IPS-20b (cell line): Measurements from ENCODE around the gene CDS2.

Experiments used
- H3K27ac ChIP-seq: one replicate; pipeline ENCODE4 v1.5.1; 2013; ENCODE audit warnings: low read length
- H3K27me3 ChIP-seq: 2 replicates; pipeline ENCODE4 v1.6.1; 2013; ENCODE audit warnings: mild to moderate bottlenecking, low read length, inconsistent platforms; ENCODE audit not compliant: insufficient read depth
- H3K36me3 ChIP-seq: 2 replicates; pipeline ENCODE4 v1.6.1; 2013; ENCODE audit warnings: low read depth, mild to moderate bottlenecking, inconsistent platforms, low read length, moderate library complexity; ENCODE audit not compliant: insufficient read depth
- H3K4me1 ChIP-seq: 2 replicates; pipeline ENCODE4 v1.6.1; 2013; ENCODE audit warnings: mild to moderate bottlenecking, control low read depth, inconsistent platforms, low read length, moderate library complexity; ENCODE audit not compliant: insufficient read depth
- H3K4me3 ChIP-seq: 2 replicates; pipeline ENCODE4 v1.5.1; 2013; ENCODE audit warnings: mild to moderate bottlenecking, low read length, inconsistent platforms
- H3K9ac ChIP-seq: 2 replicates; pipeline ENCODE4 v1.6.1; 2013; ENCODE audit warnings: low read depth, mild to moderate bottlenecking, inconsistent platforms, low read length, moderate library complexity
- H3K9me3 ChIP-seq: 2 replicates; pipeline ENCODE4 v1.6.1; 2013; ENCODE audit warnings: mild to moderate bottlenecking, low read depth, low read length, inconsistent platforms; ENCODE audit not compliant: insufficient read depth

Gene CDS2

GRCh38 chr20:5172167-5172601 is 45.4 kb downstream of the CDS2 start:
- Histone ChIP-seq H3K9me3 (no peaks in the 10 kb centered on the region), H3K4me3 (no peak overlapping the region), H3K27ac (no peak overlapping the region), H3K36me3 (peaks cover 21% of the 10 kb centered on the region), H3K4me1 (peaks cover 33% of the 10 kb centered on the region), H3K9ac (no peak overlapping the region), H3K27me3 (no peaks in the 10 kb centered on the region)

GRCh38 chr20:5172903-5173463 is 46.2 kb downstream of the CDS2 start:
- Histone ChIP-seq H3K4me1 (peaks cover 39% of the 10 kb centered on the region), H3K27me3 (no peaks in the 10 kb centered on the region), H3K9ac (no peak overlapping the region), H3K36me3 (peaks cover 24% of the 10 kb centered on the region), H3K9me3 (no peaks in the 10 kb centered on the region), H3K27ac (no peak overlapping the region), H3K4me3 (no peak overlapping the region)

- H3K4me1 ChIP-seq = peaks cover 39% of the 10 kb centered on the region
- H3K4me3 ChIP-seq = no peak overlapping the region
- no peaks in the 10 kb centered on the region for H3K9me3 ChIP-seq
- H3K9ac ChIP-seq = no peak overlapping the region
- H3K36me3 ChIP-seq = peaks cover 24% of the 10 kb centered on the region
- no peaks in the 10 kb centered on the region for H3K27me3 ChIP-seq
- no peak overlapping the region for H3K27ac ChIP-seq
These were observed 46.9 kb downstream of the CDS2 start for GRCh38 chr20:5173751-5174150.

- H3K4me3 ChIP-seq = no peak overlapping the region
- no peak overlapping the region for H3K27ac ChIP-seq
- no peaks in the 10 kb centered on the region for H3K9me3 ChIP-seq
- H3K4me1 ChIP-seq = peaks cover 21% of the 10 kb centered on the region
- H3K9ac ChIP-seq = peak overlapping the region; percentile 28; the same call in 1 of the 2 replicates
- H3K27me3 ChIP-seq = no peaks in the 10 kb centered on the region
- H3K36me3 ChIP-seq = peaks cover 42% of the 10 kb centered on the region
These were observed 50.3 kb downstream of the CDS2 start for GRCh38 chr20:5177071-5177470.

- H3K4me1 ChIP-seq = peaks cover 21% of the 10 kb centered on the region
- no peak overlapping the region for H3K9ac ChIP-seq
- no peaks in the 10 kb centered on the region for H3K9me3 ChIP-seq
- H3K4me3 ChIP-seq = no peak overlapping the region
- H3K36me3 ChIP-seq = peaks cover 52% of the 10 kb centered on the region
- no peak overlapping the region for H3K27ac ChIP-seq
- no peaks in the 10 kb centered on the region for H3K27me3 ChIP-seq
These were observed 51.2 kb downstream of the CDS2 start for GRCh38 chr20:5178046-5178445.

GRCh38 chr20:5180421-5180820 is 53.6 kb downstream of the CDS2 start:
- H3K9ac ChIP-seq = no peak overlapping the region
- peaks cover 18% of the 10 kb centered on the region for H3K4me1 ChIP-seq
- H3K36me3 ChIP-seq = peaks cover 48% of the 10 kb centered on the region
- H3K27ac ChIP-seq = no peak overlapping the region
- no peaks in the 10 kb centered on the region for H3K9me3 ChIP-seq
- no peak overlapping the region for H3K4me3 ChIP-seq
- no peaks in the 10 kb centered on the region for H3K27me3 ChIP-seq

- Histone ChIP-seq H3K4me1 (peaks cover 18% of the 10 kb centered on the region), H3K27ac (no peak overlapping the region), H3K9ac (no peak overlapping the region), H3K9me3 (no peaks in the 10 kb centered on the region), H3K27me3 (no peaks in the 10 kb centered on the region), H3K36me3 (peaks cover 52% of the 10 kb centered on the region), H3K4me3 (no peak overlapping the region)
These were observed 54.1 kb downstream of the CDS2 start for GRCh38 chr20:5180933-5181332.

GRCh38 chr20:5181492-5181891 is 54.7 kb downstream of the CDS2 start:
- Histone ChIP-seq H3K36me3 (peaks cover 55% of the 10 kb centered on the region), H3K9me3 (no peaks in the 10 kb centered on the region), H3K27ac (no peak overlapping the region), H3K27me3 (no peaks in the 10 kb centered on the region), H3K4me3 (no peak overlapping the region), H3K9ac (no peak overlapping the region), H3K4me1 (peaks cover 16% of the 10 kb centered on the region)

- Histone ChIP-seq H3K9ac (no peak overlapping the region), H3K27me3 (no peaks in the 10 kb centered on the region), H3K9me3 (no peaks in the 10 kb centered on the region), H3K36me3 (peaks cover 55% of the 10 kb centered on the region), H3K4me1 (peaks cover 13% of the 10 kb centered on the region), H3K4me3 (no peak overlapping the region), H3K27ac (no peak overlapping the region)
These were observed 55.1 kb downstream of the CDS2 start for GRCh38 chr20:5181958-5182357.

GRCh38 chr20:5182615-5183254 is 55.9 kb downstream of the CDS2 start:
- Histone ChIP-seq H3K36me3 (peaks cover 53% of the 10 kb centered on the region), H3K4me1 (peaks cover 6% of the 10 kb centered on the region)

GRCh38 chr20:5183731-5184474 is 57.1 kb downstream of the CDS2 start:
- no peaks in the 10 kb centered on the region for H3K27me3 ChIP-seq
- peaks cover 57% of the 10 kb centered on the region for H3K36me3 ChIP-seq
- H3K9me3 ChIP-seq = no peaks in the 10 kb centered on the region
- H3K27ac ChIP-seq = no peak overlapping the region
- H3K9ac ChIP-seq = no peak overlapping the region
- no peak overlapping the region for H3K4me3 ChIP-seq
- H3K4me1 ChIP-seq = no peaks in the 10 kb centered on the region; the same call in none of the 2 replicates

More at GRCh38 chr20:5182615-5183254, 55.9 kb downstream of the CDS2 start:
- Histone ChIP-seq H3K9me3 (no peaks in the 10 kb centered on the region), H3K27me3 (no peaks in the 10 kb centered on the region), H3K4me3 (no peak overlapping the region), H3K27ac (no peak overlapping the region), H3K9ac (no peak overlapping the region)

- no peak overlapping the region for H3K4me3 ChIP-seq
- H3K27me3 ChIP-seq = no peaks in the 10 kb centered on the region
- H3K36me3 ChIP-seq = peaks cover 58% of the 10 kb centered on the region
- no peaks in the 10 kb centered on the region; the same call in none of the 2 replicates for H3K4me1 ChIP-seq
- H3K27ac ChIP-seq = no peak overlapping the region
- H3K9me3 ChIP-seq = no peaks in the 10 kb centered on the region
- H3K9ac ChIP-seq = no peak overlapping the region
These were observed 57.9 kb downstream of the CDS2 start for GRCh38 chr20:5184684-5185083.
